HL-60 (cell line): ENCODE data around the gene SCYGR7.

ENCODE experiments used
- CTCF ChIP-seq: IDR thresholded peaks from one replicate; pipeline ENCODE4 v1.5.1; 2011; ENCODE audit warnings: low read length, control low read depth, inconsistent platforms; ENCODE audit not compliant: insufficient read depth
- GABPA ChIP-seq: IDR thresholded peaks from 2 replicates; pipeline ENCODE4 v1.6.1; 2012; ENCODE audit warnings: low read depth
- POLR2AphosphoS5 ChIP-seq: IDR thresholded peaks from 2 replicates; pipeline ENCODE4 v1.6.1; 2012; ENCODE audit warnings: low read depth
- REST ChIP-seq: IDR thresholded peaks from 2 replicates; pipeline ENCODE4 v1.6.1; 2012; ENCODE audit warnings: low read depth; ENCODE audit not compliant: insufficient replicate concordance
- SPI1 ChIP-seq: IDR thresholded peaks from 2 replicates; pipeline ENCODE4 v1.6.1; 2012; ENCODE audit warnings: low read depth, mild to moderate bottlenecking, borderline replicate concordance

GRCh38 chr2:227684258-227684657 lies 43.9 kb upstream of the SCYGR7 start:
- TF ChIP-seq CTCF (no peak), POLR2AphosphoS5 (no peak), GABPA (no peak), REST (no peak), SPI1 (no peak)
